Measurements from ENCODE around the gene DGKE.

Gene DGKE

DNA sequence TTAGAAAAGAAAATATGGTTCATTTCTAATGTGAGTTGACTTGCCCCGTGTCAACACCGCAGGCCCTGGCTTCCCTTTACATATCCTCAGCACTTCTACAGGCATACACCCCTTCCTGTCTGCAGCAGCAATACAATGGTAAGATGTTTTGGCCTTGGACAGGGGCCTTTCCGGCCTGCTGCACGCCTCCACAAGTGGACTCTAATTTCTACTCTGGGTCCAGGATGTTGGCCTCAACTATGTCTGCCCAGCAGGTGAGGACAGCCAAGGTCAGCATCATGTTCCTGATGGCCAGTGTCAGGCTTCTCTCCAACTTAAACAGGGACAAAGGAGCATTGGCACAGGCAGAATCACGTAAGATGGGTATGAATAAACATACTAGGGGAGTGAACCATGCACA lies 11.2 kb upstream of the DGKE start:
- no peak for DNase-seq
- TF ChIP-seq POLR2A (IDR thresholded peaks at IDR 0.05; ENCODE audit: low read length) (no peak), GATA1 (IDR thresholded peaks at IDR 0.05; ENCODE audit: low read depth, low read length) (no peak)

GRCh38 chr17:56823848-56824247 lies 10.1 kb upstream of the DGKE start:
- peak in 1 of 2 experiments; percentile 17 for DNase-seq
- TF ChIP-seq GATA1 (IDR thresholded peaks at IDR 0.05; ENCODE audit: low read depth, low read length), result no peak
- no peak for TF ChIP-seq POLR2A (IDR thresholded peaks at IDR 0.05; ENCODE audit: low read length)

GRCh38 chr17:56824503-56824902 lies 9.4 kb upstream of the DGKE start:
- TF ChIP-seq POLR2A (IDR thresholded peaks at IDR 0.05; ENCODE audit: low read length) (no peak), GATA1 (IDR thresholded peaks at IDR 0.05; ENCODE audit: low read depth, low read length) (no peak)
- DNase-seq, result no peak

DNA sequence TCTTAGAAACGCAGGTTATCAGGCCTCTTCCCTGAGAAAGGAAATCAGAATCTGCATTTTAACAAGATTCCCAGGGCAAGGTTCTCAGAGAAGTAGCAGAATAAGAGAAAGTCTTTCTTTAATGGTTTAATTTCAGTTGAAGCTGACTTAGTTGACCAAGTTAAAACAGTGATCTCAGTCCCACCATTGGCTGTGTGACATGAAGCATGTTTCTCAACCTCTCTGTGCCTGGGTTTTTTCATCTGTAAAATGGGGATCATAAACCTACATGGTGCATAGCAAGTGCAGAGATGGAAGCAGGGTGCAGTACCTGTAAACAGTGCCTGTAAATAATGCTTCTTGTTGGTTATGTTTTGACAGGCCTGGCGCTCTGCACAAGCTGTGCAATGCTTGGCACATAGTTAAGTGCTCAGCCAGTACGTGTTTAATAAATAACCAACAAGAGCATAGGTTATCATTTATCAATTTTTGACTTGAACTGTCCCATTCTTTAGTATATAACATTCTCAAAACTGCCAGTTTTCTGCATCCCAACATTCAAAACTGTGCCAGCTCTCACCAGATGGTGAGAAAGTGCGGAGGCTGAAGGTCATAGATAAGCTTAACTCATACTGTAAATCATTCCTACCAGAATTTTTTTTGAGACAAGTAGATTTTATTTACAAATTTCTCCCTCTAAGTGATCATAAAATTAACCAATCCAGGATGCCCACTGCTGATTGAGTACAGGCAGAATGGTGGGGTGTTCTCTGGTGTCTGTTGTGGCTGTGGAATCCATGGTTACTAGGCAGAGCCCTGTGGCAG lies 7.1 kb upstream of the DGKE start:
- DNase-seq, result peak in 1 of 2 experiments; percentile 7
- TF ChIP-seq POLR2A (IDR thresholded peaks at IDR 0.05; ENCODE audit: low read length) (no peak), GATA1 (IDR thresholded peaks at IDR 0.05; ENCODE audit: low read depth, low read length) (no peak)

- TF ChIP-seq POLR2A (IDR thresholded peaks at IDR 0.05; ENCODE audit: low read length) (no peak), GATA1 (IDR thresholded peaks at IDR 0.05; ENCODE audit: low read depth, low read length) (no peak)
- no peak for DNase-seq
These were observed 3.1 kb upstream of the DGKE start for GRCh38 chr17:56830726-56831368.

- DNase-seq, result no peak
- no peak for TF ChIP-seq GATA1 (IDR thresholded peaks at IDR 0.05; ENCODE audit: low read depth, low read length)
- no peak for TF ChIP-seq POLR2A (IDR thresholded peaks at IDR 0.05; ENCODE audit: low read length)
These were observed 2.4 kb upstream of the DGKE start for GRCh38 chr17:56831369-56832095.

DNA sequence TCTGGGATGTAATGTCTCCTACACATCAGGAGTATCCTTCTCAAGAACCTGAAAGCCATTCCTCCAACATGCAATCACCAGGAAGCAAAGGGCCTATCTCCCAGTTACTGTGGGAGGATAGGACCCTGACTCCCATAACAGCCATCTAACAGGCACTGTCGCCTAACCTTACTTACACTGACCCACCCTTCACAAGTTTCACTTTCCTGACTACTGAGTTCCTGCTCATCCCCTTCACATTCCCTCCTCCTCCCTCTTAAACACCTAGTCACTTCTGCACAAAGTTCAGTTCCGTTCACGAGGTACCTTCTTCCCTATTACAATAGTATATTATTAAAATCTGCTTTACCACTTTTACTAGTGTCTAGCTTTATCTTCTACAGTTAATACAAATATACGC lies 1.5 kb upstream of the DGKE start:
- TF ChIP-seq POLR2A (IDR thresholded peaks at IDR 0.05; ENCODE audit: low read length), result no peak
- no peak for TF ChIP-seq GATA1 (IDR thresholded peaks at IDR 0.05; ENCODE audit: low read depth, low read length)
- peak in 1 of 2 experiments; percentile 22 for DNase-seq

DNA sequence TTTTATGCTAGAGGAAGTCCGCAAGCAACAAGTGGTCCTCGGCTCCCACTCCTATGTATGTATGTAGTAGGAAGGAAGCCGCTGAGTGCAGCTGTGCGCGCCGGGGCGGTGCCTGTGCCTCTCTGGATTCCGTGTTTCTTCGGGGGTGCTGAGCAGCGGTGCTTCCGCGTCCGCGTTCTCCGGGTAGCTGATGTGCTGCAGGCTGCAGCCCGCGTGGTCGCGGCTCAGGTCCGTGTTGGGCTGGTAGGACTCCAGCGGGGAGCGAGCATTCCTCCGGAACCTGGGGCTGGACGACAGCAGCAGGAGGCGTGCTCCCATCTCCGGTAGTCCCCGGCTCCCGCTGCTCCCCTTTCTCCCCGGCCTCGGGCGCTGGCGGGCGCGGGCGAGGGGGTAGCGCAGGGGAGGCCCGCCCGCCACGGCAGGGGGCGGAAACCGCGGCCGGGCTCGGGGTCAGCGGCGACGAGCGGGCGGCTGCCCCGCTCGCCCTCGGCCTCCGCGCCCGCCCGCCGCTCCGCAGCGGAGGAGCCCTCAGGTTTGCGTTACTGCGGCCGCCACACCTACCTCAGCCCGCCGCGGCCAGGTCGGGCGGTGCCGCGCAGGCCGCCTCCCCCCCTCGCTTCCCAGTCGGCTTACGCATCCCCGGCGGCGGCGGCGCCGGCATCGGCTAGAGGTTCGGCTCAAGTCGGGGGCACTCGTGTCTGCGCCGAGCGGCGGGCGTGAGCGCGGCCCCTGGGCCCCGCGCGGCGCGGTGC lies 718 bp upstream of the DGKE start:
- TF ChIP-seq GATA1 (IDR thresholded peaks at IDR 0.05; ENCODE audit: low read depth, low read length), result no peak
- TF ChIP-seq POLR2A (IDR thresholded peaks at IDR 0.05; ENCODE audit: low read length), result peak; percentile 30

DNA sequence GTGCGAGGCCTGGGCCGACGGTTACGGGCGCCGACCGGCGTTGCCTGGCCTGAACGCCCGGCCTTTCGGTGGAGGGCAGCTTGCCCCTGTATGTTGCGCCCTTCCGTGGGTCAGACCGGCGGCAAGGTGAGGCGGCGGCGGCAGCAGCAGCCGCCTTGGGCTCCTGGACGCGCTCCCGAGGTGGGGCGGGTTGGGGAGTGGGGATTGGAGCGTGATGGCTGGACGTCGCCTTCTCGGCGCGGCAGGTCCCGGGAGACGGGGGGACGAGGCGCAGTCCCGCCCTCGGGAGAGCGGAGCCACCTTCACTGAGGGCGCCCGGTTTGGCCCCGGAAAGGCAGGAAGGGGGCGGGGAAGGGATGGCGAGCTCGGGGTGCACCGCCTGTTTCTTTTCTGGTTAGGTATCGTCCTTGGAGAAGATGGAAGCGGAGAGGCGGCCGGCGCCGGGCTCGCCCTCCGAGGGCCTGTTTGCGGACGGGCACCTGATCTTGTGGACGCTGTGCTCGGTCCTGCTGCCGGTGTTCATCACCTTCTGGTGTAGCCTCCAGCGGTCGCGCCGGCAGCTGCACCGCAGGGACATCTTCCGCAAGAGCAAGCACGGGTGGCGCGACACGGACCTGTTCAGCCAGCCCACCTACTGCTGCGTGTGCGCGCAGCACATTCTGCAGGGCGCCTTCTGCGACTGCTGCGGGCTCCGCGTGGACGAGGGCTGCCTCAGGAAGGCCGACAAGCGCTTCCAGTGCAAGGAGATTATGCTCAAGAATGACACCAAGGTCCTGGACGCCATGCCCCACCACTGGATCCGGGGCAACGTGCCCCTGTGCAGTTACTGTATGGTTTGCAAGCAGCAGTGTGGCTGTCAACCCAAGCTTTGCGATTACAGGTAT lies 671 bp downstream of the DGKE start:
- peak; percentile 65 to 69 for DNase-seq
- TF ChIP-seq GATA1 (IDR thresholded peaks at IDR 0.05; ENCODE audit: low read depth, low read length), result no peak
- no peak for TF ChIP-seq POLR2A (IDR thresholded peaks at IDR 0.05; ENCODE audit: low read length)

More for the DNA sequence above, 718 bp upstream of the DGKE start:
- DNase-seq, result peak; percentile 46 to 94

- no peak for DNase-seq
- TF ChIP-seq GATA1 (IDR thresholded peaks at IDR 0.05; ENCODE audit: low read depth, low read length) (no peak), POLR2A (IDR thresholded peaks at IDR 0.05; ENCODE audit: low read length) (no peak)
These were observed 1.3 kb downstream of the DGKE start for GRCh38 chr17:56835264-56835585.

DNA sequence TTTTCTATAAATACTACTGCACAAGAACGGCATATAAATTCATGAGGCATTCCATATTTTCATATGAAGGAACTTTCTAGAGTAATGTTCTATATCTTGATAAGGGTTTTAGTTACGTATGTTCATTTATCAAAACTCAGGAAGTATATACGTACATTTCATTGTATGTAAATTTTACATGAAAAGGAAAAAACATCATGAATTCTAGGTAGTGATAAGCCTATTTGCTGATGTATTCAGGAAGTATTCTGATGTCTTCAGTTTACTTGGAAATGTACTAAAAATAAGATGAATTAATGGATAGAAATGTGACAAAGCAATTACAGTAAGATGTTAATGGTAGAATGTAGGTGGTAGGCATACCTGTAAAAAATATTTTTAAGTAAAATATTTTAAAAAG lies 4.7 kb downstream of the DGKE start:
- no peak for DNase-seq
- TF ChIP-seq GATA1 (IDR thresholded peaks at IDR 0.05; ENCODE audit: low read depth, low read length) (no peak), POLR2A (IDR thresholded peaks at IDR 0.05; ENCODE audit: low read length) (no peak)

- no peak for DNase-seq
- TF ChIP-seq POLR2A (IDR thresholded peaks at IDR 0.05; ENCODE audit: low read length) (no peak), GATA1 (IDR thresholded peaks at IDR 0.05; ENCODE audit: low read depth, low read length) (no peak)
These were observed 8.6 kb downstream of the DGKE start for GRCh38 chr17:56842577-56842976.

- DNase-seq, result no peak
- TF ChIP-seq POLR2A (IDR thresholded peaks at IDR 0.05; ENCODE audit: low read length) (no peak), GATA1 (IDR thresholded peaks at IDR 0.05; ENCODE audit: low read depth, low read length) (no peak)
These were observed 12.0 kb downstream of the DGKE start for GRCh38 chr17:56845934-56846333.

Data from erythroblast (primary cell).